ENCODE data around the gene IGF2BP2. TPM values are rescaled to one million over a fixed set of nuclear protein-coding genes. Genes with fewer than 3 reads are reported as not detected.
A peak's percentile ranks its signal among the peaks of the same experiment; 100 is the strongest.
"Not testable (repeated sequence)": the region's sequence is repeated elsewhere in the genome, so short reads cannot be mapped to it uniquely, and the experiment has no call there.

Gene IGF2BP2
- total and polyA plus RNA-seq, 2 of the 13 experiments (the other 11 are each of a cell fraction or from before 2014, with no cell fraction given) = 6.5 to 46.0 TPM

GRCh38 chr3:185838417-185838989 lies 13.7 kb upstream of the IGF2BP2 start:
- H3K4me1 ChIP-seq (ENCODE audit: insufficient read depth, low read length) = peaks cover 52% of the 10 kb centered on the region
- peak; percentile 50; the same call in 1 of the 2 replicates for TF ChIP-seq ZNF460 (CRISPR knock-in tag; IDR thresholded peaks at IDR 0.05; ENCODE audit: borderline replicate concordance)
- H3K4me2 ChIP-seq (ENCODE audit: low read depth, low read length); H3K27me3 ChIP-seq (ENCODE audit: control insufficient read depth in 1 of 2, insufficient read depth in 2 of 2, low read length in 2 of 2); CTCF ChIA-PET (ENCODE audit: low intra/inter-chr PET ratio, low total read pairs); H3K27ac ChIP-seq (ENCODE audit: extremely low read length, insufficient read depth, low read length); H3K9ac ChIP-seq (ENCODE audit: insufficient read depth, low read depth, low read length); FAIRE-seq; H3K36me3 ChIP-seq (replicated peaks in 1 of 2; ENCODE audit: control insufficient read depth in 1 of 2, insufficient read depth in 2 of 2, low read length in 2 of 2); H3K79me2 ChIP-seq (ENCODE audit: insufficient read depth, low read length); BruUV-seq (replicated peaks); H3K4me3 ChIP-seq (replicated peaks in 1 of 3; ENCODE audit: insufficient read depth in 1 of 3, low read depth in 2 of 3, low read length in 3 of 3); ATAC-seq; in situ Hi-C loops (cut with HindIII; ENCODE audit: extremely low pct_ligation_motif_present, low pct_unique_long_range_greater_than_20kb); H2AFZ ChIP-seq (ENCODE audit: low read length); H4K20me1 ChIP-seq (ENCODE audit: insufficient read depth, low read length); H3K9me3 ChIP-seq (ENCODE audit: low read length); DNase-seq (ENCODE audit: low spot score); intact Hi-C loops (cut with micrococcal nuclease; ENCODE audit: unreplicated experiment): not testable (repeated sequence)
- POLR2A ChIA-PET = interaction anchor here (1.0 kb wide), 1 partner anchor 100 kb away, joined by 3 read pairs; the partner anchor contains the start of gene TRA2B
- 94% methylated on average over 4 of the region's 4 CpGs for WGBS (ENCODE audit: low lambda C conversion rate)

- in situ Hi-C loops (cut with HindIII; ENCODE audit: extremely low pct_ligation_motif_present, low pct_unique_long_range_greater_than_20kb) (no loop called here), intact Hi-C loops (cut with micrococcal nuclease; ENCODE audit: unreplicated experiment) (no loop called here)
- H3K9ac ChIP-seq (ENCODE audit: insufficient read depth, low read depth, low read length) = peak overlapping the region; percentile 39
- no peak for DNase-seq (ENCODE audit: low spot score)
- POLR2A ChIA-PET = interaction anchor here (0.7 to 1.7 kb wide), 3 partner anchors 9 to 21 kb away, joined by 4 to 8 read pairs (median 8); no protein-coding TSS in a partner anchor
- H4K20me1 ChIP-seq (ENCODE audit: insufficient read depth, low read length) = no peaks in the 10 kb centered on the region
- peak overlapping the region; percentile 71 for H3K27ac ChIP-seq (ENCODE audit: extremely low read length, insufficient read depth, low read length)
- no peaks in the 10 kb centered on the region for H3K79me2 ChIP-seq (ENCODE audit: insufficient read depth, low read length)
- ATAC-seq = peak; percentile 50
- 35% methylated on average over 3 of the region's 3 CpGs for WGBS (ENCODE audit: low lambda C conversion rate)
- peak overlapping the region; percentile 45 to 59 (median 54); a peak in 4 of 6 replicates for H3K4me3 ChIP-seq (replicated peaks in 1 of 3; ENCODE audit: insufficient read depth in 1 of 3, low read depth in 2 of 3, low read length in 3 of 3)
- CTCF ChIA-PET (ENCODE audit: low intra/inter-chr PET ratio, low total read pairs) = no interaction called here
- H3K4me2 ChIP-seq (ENCODE audit: low read depth, low read length) = peak overlapping the region; percentile 69
- BruUV-seq (replicated peaks) = no TSS peak
- H3K36me3 ChIP-seq (replicated peaks in 1 of 2; ENCODE audit: control insufficient read depth in 1 of 2, insufficient read depth in 2 of 2, low read length in 2 of 2) = no peaks in the 10 kb centered on the region
- H2AFZ ChIP-seq (ENCODE audit: low read length) = no peak overlapping the region
- no peaks in the 10 kb centered on the region for H3K9me3 ChIP-seq (ENCODE audit: low read length)
- FAIRE-seq = no peak
- peaks cover 56% of the 10 kb centered on the region for H3K4me1 ChIP-seq (ENCODE audit: insufficient read depth, low read length)
- TF ChIP-seq CEBPB (IDR thresholded peaks at IDR 0.05; ENCODE audit: borderline replicate concordance, low read depth, low read length) (peak; percentile 83), CEBPG (CRISPR knock-in tag; IDR thresholded peaks at IDR 0.05) (peak; percentile 22; the same call in 1 of the 2 replicates), KAT8 (CRISPR knock-in tag; IDR thresholded peaks at IDR 0.05) (0 out of 2 replicates have a peak, but pooled peaks have one; percentile 2), GATAD2A (CRISPR knock-in tag; IDR thresholded peaks at IDR 0.05) (peak; percentile 20; the same call in 1 of the 2 replicates), ZNF878 (CRISPR knock-in tag; IDR thresholded peaks at IDR 0.05) (no peak)
- no peaks in the 10 kb centered on the region for H3K27me3 ChIP-seq (ENCODE audit: control insufficient read depth in 1 of 2, insufficient read depth in 2 of 2, low read length in 2 of 2)
These were observed 12.6 kb upstream of the IGF2BP2 start for GRCh38 chr3:185837414-185837813.
